Astrocyte (in vitro differentiated cells and primary cell): Measurements from ENCODE around the gene ATG14.

ENCODE experiments used
- EZH2 ChIP-seq: IDR thresholded peaks from 2 replicates; pipeline ENCODE4 v1.6.1; 2012; ENCODE audit warnings: mild to moderate bottlenecking, low read length, inconsistent platforms; ENCODE audit not compliant: insufficient read depth
- TF ChIP-seq, protein P1 (sequence below): IDR thresholded peaks from 2 replicates; pipeline ENCODE4 v1.5.1; 2011; ENCODE audit warnings: low read depth, mild to moderate bottlenecking, inconsistent platforms, low read length, moderate library complexity; ENCODE audit not compliant: insufficient read depth

DNA sequence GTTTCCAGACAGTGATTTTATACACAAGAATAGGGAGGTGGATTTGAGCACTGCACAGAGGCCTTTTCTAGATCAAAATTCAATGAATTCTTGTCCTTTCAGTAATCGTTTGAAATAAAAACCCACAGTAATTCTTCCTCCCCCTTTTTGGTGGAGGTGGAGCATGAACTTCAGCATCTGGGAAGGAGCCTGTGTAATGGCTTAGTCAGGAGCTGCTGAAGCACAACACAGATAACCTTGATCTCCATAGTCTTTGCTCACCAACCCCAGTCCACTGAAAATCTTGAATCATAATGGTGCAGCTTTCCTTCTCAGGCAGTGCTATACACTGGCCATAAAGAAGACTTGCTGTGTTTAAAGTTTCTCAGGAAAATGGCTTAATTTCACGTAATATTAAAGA lies 35.2 kb upstream of the ATG14 start:
- TF ChIP-seq, protein P1, sequence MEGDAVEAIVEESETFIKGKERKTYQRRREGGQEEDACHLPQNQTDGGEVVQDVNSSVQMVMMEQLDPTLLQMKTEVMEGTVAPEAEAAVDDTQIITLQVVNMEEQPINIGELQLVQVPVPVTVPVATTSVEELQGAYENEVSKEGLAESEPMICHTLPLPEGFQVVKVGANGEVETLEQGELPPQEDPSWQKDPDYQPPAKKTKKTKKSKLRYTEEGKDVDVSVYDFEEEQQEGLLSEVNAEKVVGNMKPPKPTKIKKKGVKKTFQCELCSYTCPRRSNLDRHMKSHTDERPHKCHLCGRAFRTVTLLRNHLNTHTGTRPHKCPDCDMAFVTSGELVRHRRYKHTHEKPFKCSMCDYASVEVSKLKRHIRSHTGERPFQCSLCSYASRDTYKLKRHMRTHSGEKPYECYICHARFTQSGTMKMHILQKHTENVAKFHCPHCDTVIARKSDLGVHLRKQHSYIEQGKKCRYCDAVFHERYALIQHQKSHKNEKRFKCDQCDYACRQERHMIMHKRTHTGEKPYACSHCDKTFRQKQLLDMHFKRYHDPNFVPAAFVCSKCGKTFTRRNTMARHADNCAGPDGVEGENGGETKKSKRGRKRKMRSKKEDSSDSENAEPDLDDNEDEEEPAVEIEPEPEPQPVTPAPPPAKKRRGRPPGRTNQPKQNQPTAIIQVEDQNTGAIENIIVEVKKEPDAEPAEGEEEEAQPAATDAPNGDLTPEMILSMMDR: no peak
- no peak for TF ChIP-seq EZH2
